KOPT-K1 (cell line): ENCODE results near the gene BCKDK.
"Not testable (repeated sequence)": the region's sequence is repeated elsewhere in the genome, so short reads cannot be mapped to it uniquely, and the experiment has no call there.

Experiments
- H3K27ac ChIP-seq: fragments of 200-600 bp; sonication (generic); 2 replicates; pipeline ENCODE4 v1.5.1; 2016; ENCODE audit warnings: antibody characterized with exemption, mild to moderate bottlenecking, low read depth, low read length; ENCODE audit not compliant: poor library complexity, severe bottlenecking
- H3K36me3 ChIP-seq: fragments of 200-600 bp; sonication (generic); 2 replicates; pipeline ENCODE4 v1.5.1; 2017; ENCODE audit warnings: antibody characterized with exemption, mild to moderate bottlenecking, low read length, moderate library complexity; ENCODE audit not compliant: insufficient read depth
- H3K9me3 ChIP-seq: fragments of 200-600 bp; sonication (generic); 2 replicates; pipeline ENCODE4 v1.5.1; 2017; ENCODE audit warnings: antibody characterized with exemption, low read length, mild to moderate bottlenecking; ENCODE audit not compliant: insufficient read depth, poor library complexity, severe bottlenecking

Gene BCKDK

DNA sequence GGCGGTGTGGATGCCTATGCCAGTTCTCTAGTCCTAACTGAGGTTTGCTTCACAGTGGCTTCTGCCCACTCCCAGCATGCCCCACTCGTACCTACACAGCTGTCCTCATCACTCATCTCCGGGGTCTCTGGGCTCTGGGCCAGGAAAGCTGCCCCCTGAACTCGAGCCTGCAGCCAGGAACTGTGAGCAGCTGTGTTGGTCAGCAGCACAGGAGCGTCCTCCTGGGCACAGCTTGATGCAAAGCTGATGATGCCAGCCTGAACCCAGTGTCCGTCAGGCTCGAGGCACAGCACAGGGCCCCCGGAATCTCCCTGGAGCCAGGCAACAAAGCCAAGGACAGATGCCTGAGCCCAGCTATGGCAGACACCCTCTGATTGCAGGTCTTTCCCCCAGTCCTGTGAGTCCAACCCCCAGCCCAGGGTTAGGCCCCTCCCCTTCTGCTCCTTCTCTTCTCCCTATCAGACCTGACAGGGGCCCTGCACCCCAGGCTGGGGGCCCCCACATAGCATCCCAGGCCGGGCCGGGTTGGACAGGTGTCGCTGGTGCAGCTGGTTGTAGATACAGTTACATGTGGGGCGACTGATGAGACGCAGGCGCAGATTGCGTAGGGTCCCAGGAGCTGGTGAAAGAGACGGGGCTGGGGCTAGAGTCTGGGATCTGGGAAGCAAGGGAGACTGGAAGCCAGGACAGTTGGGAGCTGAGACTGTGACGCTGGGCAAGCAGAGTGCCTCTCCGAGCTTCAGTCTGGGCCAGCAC lies 22.1 kb upstream of the BCKDK start:
- Histone ChIP-seq H3K9me3 (no peaks in the 10 kb centered on the region), H3K27ac (no peak overlapping the region), H3K36me3 (peaks cover 95% of the 10 kb centered on the region)

DNA sequence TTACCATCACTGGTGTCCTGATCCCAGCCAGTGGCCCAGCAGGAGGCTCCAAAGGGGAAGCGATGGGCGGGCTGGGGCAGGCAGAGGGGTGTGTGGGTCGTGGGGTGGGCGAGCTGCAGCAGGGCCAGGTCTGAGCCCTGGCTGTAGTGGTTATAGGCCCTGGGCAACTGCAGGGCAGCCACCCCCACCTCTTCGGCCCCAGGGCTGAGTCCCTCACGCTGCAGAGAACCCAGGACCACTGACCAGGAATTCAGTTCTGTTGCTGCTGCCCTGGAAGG lies 21.6 kb upstream of the BCKDK start:
- Histone ChIP-seq H3K27ac (no peak overlapping the region), H3K9me3 (no peaks in the 10 kb centered on the region), H3K36me3 (peaks cover 95% of the 10 kb centered on the region)

DNA sequence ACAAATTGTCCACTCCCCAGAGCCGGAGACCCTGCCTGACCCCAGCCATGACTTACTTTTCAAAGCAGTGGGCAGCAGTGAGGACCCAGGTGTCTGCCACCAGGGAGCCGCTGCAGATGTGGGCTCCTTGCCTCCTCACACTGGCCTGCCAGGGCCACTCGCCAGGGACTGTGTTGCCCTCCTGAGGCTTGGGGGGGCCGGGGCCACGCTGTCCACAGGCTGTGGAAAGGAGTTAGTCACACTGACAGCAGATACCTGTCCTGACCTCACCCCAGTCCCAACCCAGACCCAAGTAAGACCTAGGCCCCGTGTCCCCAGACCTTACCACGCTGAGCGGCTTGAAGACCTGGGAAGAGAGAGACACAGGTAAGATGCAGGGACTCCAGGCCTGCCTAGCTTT lies 20.7 kb upstream of the BCKDK start:
- no peaks in the 10 kb centered on the region for H3K9me3 ChIP-seq
- peaks cover 89% of the 10 kb centered on the region for H3K36me3 ChIP-seq
- no peak overlapping the region for H3K27ac ChIP-seq

DNA sequence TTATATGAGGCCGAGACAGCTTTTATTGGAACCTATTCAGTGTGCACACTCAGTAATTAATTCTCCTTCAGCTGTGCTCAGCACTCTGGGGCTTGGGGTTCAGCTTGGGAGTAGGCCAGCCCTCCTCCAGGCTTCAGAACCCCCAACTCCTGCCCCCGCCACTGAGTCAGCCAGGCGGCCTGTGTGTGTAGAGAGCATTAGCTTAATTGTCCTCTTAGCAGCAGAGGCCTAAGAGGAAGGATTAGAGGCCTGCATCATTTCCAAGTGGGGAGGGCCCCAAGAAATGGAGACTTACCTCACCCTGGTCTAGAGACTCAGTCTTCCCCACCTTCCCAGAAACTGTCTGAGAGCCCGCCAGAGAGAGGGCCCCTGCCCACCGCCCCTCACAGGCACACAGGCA lies 20.2 kb upstream of the BCKDK start:
- Histone ChIP-seq H3K36me3 (peaks cover 84% of the 10 kb centered on the region), H3K27ac (no peak overlapping the region), H3K9me3 (no peaks in the 10 kb centered on the region)

DNA sequence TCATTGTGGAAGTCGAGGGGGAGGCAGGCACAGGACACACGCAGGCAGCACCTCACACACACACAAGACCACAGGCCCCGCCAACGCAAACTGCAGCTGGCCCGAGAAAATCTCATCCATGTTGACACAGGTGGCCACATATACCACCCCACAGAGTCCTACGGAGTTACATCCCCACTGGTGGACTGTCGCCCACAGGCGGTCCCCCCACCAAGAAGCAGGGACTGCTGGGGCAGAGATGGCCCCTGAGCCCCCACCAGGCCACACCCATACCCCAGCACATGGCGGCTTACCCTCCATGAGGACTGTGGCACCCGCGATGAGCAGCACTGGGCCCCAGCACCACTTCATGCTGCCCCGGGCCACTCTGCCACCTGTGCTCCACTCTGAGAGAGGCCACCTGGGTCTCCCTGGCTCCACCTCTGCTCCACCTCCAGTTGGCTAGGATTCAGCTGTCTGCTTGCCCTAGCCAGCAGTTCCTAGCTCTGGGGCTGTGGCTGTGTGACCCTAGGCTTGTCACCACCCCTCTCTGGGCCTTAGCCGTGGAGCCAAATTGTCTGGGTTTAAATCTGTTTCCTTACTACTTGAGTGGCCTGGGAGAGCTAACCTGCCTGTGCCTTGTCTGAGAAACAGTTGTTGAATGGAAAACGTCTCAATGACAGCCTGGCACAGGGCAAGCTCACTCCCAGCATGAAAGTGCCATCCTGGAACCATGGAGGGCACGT lies 19.6 kb upstream of the BCKDK start, which contains the start of gene PRSS53:
PRSS53 (minus strand) TSS at position 485 of the 725 bp plus-strand sequence; CDS start at position 351, 134 bp downstream.
- Histone ChIP-seq H3K27ac (no peak within 1 kb of the TSS), H3K9me3 (no peaks in the 10 kb centered on the region), H3K36me3 (peaks cover 78% of the 10 kb centered on the region)

DNA sequence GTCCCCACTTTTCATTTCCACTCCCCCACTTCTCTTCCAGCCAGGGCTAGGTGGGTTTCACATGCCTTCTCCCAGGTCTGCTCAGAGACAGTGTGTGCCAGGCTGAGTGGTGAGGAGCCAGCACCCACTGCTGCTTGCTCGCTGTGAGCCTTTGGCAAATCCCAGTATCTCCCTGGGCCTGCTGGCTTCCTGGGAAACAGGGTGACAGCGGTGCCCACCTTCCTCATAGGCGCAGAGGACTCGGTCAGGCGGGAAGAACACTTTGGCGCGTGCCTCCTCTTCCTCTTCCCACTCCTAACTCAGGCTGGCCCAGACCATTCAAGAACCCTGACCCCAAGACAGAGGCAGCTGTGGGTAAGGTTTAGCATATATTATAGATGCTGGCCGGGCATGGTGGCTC lies 19.0 kb upstream of the BCKDK start:
- Histone ChIP-seq H3K36me3 (peaks cover 74% of the 10 kb centered on the region), H3K27ac (no peak overlapping the region), H3K9me3 (no peaks in the 10 kb centered on the region)

DNA sequence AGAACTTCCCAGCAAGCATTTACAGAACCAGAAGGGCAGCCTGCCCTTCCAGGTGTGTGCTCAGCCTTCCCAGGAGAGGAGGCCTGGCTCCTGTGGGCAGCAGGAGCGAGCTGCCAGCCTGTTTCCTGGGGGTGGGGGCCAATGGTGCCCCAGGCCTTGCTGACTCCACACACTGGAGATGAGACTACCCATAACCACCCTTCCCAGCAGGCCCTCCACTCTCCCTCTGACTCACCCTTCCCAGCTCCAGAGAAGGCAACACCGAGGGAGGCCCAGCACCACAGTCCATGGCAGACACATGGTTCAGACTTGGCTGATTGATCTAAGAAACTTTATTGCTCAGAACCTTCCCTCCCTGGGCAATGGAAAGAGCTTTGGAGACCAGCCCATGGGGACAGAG lies 17.6 kb upstream of the BCKDK start:
- Histone ChIP-seq H3K9me3 (no peaks in the 10 kb centered on the region), H3K36me3 (peaks cover 61% of the 10 kb centered on the region), H3K27ac (no peak overlapping the region)

DNA sequence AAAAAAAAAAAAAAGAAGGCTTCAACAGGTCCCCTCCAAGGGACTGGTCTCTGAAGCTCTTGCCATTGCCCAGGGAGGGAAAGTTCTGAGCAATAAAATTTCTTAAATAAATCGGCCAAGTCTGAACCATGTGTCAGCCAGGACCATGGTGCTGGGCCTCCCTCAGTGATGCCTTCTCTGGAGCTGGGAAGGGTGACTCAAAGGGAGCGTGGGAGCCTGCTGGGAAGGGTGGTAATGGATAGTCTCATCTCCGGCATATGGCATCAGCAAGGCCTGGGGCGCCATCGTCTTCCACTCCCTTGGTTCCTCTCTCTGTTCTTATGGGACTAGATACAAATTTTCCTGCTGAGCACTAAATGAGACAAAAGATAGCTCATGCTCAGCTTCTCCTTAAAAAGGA lies 15.9 kb upstream of the BCKDK start:
- H3K36me3 ChIP-seq, result peaks cover 43% of the 10 kb centered on the region
- no peaks in the 10 kb centered on the region for H3K9me3 ChIP-seq
- H3K27ac ChIP-seq, result no peak overlapping the region

DNA sequence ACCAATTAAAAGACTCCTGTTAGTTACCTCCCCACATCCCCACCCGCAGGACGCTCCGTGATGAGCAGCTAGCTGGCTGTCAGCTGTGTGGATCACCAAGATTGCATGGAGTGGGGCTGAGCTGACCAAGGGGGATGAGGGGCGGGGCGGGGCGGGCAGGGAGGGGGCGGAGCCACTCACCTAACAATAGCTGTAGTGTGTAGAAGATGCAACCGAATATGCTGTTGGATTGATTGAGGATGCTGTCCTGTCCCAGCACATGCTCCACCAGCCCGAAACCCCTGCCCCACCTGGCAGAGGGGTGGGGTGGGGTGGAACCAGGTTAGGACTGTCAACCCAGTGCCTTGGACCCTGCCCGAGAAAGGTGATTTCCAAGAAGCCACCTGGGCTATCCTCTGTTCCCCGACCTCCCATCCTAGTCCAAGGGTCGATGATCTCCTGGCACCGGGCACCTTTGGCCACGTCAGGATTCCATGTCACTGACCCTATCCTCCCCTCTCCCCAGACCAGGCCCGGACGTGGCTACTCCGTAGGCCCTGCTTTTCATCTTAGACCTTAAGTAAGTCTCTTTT lies 15.0 kb upstream of the BCKDK start:
- Histone ChIP-seq H3K36me3 (peaks cover 34% of the 10 kb centered on the region), H3K27ac (no peak overlapping the region), H3K9me3 (no peaks in the 10 kb centered on the region)

DNA sequence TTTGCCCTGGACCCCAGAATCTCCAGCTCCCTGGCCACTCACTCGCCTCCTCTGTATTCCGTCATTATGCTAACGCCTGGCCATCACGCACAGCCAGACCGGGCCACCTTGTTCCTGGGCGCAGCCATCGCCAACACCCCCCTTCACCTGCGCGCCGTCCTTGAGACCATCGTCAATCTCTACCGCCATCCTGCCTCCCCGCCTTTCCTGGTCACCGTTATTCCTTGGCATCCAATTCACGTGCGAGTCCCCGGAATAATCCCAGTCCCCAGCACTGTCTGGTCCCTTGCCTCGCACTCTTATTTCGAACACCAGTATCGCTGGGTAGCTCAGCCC lies 14.1 kb upstream of the BCKDK start:
- Histone ChIP-seq H3K36me3 (peaks cover 26% of the 10 kb centered on the region), H3K27ac (peak overlapping the region; percentile 77), H3K9me3 (no peaks in the 10 kb centered on the region)

DNA sequence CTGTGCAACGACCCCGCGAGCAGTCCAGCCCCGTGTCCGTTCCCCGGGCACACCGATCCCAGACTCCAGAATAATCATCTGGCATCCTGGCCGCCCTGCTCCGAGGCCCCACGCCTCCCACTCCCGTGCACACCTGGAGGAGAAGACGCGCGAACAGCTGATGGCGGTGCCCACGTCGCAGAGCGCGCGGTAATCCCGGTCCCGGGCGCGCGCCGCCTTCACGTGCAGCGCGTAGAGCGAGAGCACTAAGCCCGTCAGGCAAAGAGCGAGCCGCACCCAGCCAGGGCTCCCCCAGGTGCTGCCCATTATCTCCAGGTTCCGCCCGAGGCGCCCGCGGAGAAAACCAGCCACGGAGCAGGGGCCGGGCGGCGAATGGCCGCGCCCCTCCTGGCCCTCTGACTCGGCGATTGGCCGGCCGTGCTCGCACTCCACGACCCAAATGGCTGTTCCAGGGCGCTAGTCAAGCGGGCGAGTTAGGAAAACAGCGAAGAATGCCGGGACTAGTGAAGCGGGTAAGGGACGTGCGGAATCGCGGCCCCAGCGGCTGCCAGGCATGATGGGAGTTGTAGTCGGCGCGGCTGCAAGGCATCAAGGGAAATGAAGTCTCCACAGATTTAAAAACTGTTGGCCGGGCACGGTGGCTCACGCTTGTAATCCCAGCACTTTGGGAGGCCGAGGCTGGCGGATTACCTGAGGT lies 13.6 kb upstream of the BCKDK start, which contains the start of gene VKORC1:
VKORC1 (minus strand) TSS at position 374 of the 697 bp plus-strand sequence; CDS start at position 306, 68 bp downstream.
- Histone ChIP-seq H3K9me3 (no peaks in the 10 kb centered on the region), H3K36me3 (peaks cover 23% of the 10 kb centered on the region), H3K27ac (peak within 1 kb of the TSS; percentile 77)

DNA sequence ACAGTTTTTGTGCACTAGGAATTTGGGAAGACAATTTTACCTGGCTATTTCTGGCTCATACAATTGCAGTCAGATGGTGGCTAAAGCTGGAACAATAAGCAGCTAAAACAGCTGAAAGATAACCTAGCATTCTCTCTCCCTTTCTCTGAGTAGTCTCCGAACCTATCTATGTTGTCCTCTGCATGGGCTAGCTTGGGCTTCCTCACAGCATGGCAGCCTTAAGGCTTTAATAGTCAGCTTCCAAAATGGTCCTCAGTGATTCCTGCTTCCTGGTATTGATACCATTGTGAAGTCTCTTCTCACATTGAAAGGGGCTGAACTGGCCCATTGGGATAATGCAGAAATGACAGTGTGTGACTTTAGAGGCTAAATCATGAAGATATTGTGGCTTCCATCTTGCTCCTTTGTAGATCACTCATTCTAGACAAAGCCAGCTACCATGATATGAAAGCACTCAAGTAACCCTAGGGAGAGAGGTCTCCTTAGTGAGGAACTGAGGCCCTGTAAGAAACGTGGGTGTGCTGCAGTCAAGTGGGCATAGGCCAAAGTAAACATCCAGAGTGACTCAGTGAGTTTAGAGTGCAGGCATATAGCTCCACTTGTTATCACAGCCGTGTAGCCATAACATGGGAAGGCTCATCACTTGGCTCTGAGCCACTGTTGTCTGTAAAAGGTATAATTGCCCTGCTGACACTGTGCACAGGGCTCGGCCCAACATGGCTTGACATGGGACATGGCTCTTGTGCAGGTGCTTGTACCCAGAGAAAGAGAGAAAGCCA lies 8.1 kb upstream of the BCKDK start:
- no peak overlapping the region for H3K27ac ChIP-seq
- no peaks in the 10 kb centered on the region for H3K9me3 ChIP-seq
- no peaks in the 10 kb centered on the region for H3K36me3 ChIP-seq

DNA sequence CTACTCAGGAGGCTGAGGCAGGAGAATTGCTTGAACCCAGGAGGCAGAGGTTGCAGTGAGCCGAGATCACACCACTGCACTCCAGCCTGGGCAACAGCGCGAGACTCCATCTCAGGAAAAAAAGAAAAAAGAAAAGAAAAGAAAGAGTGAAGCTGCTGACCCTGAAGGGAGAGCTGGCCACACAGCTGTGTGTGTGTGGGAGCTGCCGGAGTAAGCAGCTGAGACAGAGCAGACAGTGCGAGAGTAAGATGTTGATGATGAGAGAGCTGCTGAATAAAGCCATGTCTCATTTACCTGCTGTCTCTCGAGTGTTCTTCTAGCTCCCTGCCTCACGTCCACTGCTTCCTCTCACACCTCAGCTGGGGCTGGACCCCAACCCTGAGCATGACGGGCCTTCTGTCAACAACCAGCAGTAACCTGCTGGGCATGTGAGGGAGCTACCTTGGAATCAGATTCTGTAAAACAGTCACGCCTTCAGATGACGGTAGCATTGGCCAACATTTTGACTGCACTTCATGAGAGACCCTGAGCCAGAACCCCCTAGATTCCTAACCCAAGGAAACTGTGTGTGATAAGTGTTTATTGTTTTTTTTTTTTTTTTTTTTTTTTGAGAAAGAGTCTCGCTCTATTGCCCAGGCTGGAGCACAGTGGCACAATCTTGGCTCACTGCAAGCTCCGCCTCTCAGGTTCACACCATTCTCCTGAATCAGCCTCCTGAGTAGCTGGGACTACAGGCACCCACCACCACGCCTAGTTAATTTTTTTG lies 7.1 kb upstream of the BCKDK start:
- H3K36me3 ChIP-seq, H3K9me3 ChIP-seq, H3K27ac ChIP-seq: not testable (repeated sequence)

DNA sequence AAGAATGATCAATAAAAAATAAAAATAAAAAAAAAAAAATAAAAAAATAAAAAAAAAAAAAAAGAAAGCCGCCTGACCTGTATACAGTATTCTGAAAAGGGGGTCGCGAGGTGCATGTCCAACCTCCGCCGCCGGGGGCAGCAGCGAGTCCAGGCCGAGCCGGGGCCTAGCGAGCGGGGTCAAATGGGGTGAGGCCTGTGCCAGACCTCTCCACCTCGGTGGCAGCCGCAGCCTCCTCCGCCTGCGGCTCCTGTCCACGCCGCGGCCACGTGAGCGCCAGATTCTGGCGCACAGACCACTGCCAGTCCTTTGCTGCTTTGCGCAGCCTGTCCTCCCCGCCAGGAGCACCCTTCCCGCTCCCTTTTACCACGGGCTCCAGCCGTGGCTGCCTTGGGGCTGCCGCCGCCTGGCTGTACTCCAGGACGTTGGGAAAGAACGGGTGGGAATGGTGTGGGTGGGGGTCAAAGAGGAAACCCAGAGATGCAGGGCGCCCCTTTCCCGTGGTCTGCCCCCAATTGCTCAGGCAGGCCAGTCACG lies 2.4 kb upstream of the BCKDK start:
- Histone ChIP-seq H3K27ac (peak overlapping the region; percentile 79), H3K36me3 (peaks cover 13% of the 10 kb centered on the region), H3K9me3 (no peaks in the 10 kb centered on the region)
